SK-N-MC (cell line): ENCODE data around the gene C12orf60.

ENCODE experiments used
- DNase-seq: peaks from one replicate; pipeline ENCODE4 v3.0.0-alpha.2; 2011; ENCODE audit warnings: low read depth, low spot score
- H3K27ac ChIP-seq: fragments of 200-600 bp; sonication (generic); 2 replicates; pipeline ENCODE4 v1.5.1; 2016; ENCODE audit warnings: mixed run types
- H3K36me3 ChIP-seq: fragments of 200-600 bp; sonication (generic); 2 replicates; pipeline ENCODE4 v1.6.1; 2017; ENCODE audit warnings: antibody characterized with exemption, low read length, mixed read lengths; ENCODE audit not compliant: insufficient read depth
- H3K4me3 ChIP-seq: fragments of 200-600 bp; sonication (generic); 2 replicates; pipeline ENCODE4 v1.5.1; 2016
- H3K9ac ChIP-seq: fragments of 200-600 bp; sonication (generic); 2 replicates; pipeline ENCODE4 v1.8.0; 2017; ENCODE audit warnings: mixed run types, mixed read lengths; ENCODE audit not compliant: insufficient read length
- H3K9me3 ChIP-seq: fragments of 200-600 bp; sonication (generic); 2 replicates; pipeline ENCODE4 v1.6.1; 2017; ENCODE audit warnings: low read depth, mild to moderate bottlenecking, antibody characterized with exemption, low read length, moderate library complexity, mixed read lengths
- EZH2 ChIP-seq: fragments of 200-600 bp; sonication (generic); IDR thresholded peaks from one replicate; pipeline ENCODE4 v1.6.1; 2017; ENCODE audit warnings: antibody characterized with exemption
- FOXP2 ChIP-seq: optimal IDR thresholded peaks from 2 replicates; pipeline ENCODE3; 2011; ENCODE audit warnings: mild to moderate bottlenecking, moderate library complexity; ENCODE audit not compliant: insufficient read depth; ENCODE audit errors: extremely low read length, control extremely low read depth
- POLR2AphosphoS5 ChIP-seq: IDR thresholded peaks from 2 replicates; pipeline ENCODE4 v1.6.1; 2012; ENCODE audit warnings: mild to moderate bottlenecking, low read depth, low read length, borderline replicate concordance

C12orf60 gene

DNA sequence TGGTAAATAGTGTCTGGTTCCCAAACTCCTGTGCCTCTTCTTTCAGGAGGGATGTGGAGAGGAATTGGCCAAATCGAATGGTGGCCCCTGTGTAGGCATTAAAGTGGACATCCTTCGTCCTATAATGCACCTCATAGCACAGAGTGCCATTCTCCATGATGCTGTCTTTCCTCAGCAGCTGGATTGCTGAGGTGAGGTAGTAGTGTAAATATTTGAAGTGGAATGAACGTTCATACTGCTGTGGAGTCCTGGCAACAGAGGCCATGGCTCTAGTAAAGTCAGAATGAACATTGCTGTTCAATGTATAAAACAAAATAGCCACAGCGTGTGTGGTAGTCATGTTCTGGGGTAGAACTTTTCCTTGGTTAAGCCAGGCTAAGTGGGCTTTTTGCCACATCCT, 37.1 kb downstream of the C12orf60 start:
- Histone ChIP-seq H3K27ac (no peak overlapping the region), H3K9me3 (no peaks in the 10 kb centered on the region)

DNA sequence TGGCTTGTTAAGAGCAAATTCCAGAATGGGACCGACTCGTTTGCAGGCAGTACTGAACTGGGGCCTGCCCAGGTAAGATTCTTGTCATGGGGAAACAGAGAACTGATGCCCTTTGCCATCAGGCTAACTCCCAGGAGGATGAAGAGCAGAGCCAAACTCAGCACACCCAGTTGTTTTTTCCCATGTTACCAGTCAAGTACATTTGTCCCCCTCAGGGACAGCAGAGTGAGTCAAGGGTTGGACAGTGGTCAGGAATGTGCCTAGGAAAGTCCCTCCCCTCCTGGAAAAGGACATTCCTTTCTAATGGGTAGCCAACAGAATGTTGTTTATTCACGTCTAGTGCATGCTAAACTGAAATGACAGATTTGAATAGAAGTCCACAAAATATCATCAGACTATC, 38.3 kb downstream of the C12orf60 start:
- Histone ChIP-seq H3K9me3 (no peaks in the 10 kb centered on the region), H3K36me3 (no peaks in the 10 kb centered on the region), H3K27ac (no peak overlapping the region), H3K9ac (no peak overlapping the region), H3K4me3 (no peak overlapping the region)
- no peak for DNase-seq
- no peak for TF ChIP-seq EZH2
- no peak for TF ChIP-seq POLR2AphosphoS5
- TF ChIP-seq FOXP2 = no peak

More for the DNA sequence above, 37.1 kb downstream of the C12orf60 start:
- Histone ChIP-seq H3K4me3 (no peak overlapping the region), H3K9ac (no peak overlapping the region), H3K36me3 (no peaks in the 10 kb centered on the region)
- TF ChIP-seq FOXP2 (no peak), POLR2AphosphoS5 (no peak)
- DNase-seq = no peak

DNA sequence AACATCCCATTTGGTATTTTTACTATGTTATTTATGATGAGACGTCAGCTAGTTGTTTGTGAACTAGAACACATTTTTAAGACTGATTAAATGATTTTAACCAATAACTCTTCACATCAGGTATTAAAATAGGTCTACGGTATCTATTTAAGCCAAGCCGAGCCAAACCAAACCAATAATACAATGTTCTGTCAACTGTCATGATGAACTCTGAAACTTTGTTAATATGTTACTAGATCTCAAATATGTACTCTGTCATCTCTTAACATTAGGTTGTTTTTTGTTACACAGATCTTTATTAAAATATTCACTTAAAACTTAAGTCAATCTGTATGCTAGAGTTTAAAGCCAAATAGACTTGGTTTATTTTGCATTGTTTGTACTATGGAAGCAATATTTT, 38.8 kb downstream of the C12orf60 start:
- Histone ChIP-seq H3K27ac (no peak overlapping the region), H3K9ac (no peak overlapping the region), H3K4me3 (no peak overlapping the region), H3K36me3 (no peaks in the 10 kb centered on the region), H3K9me3 (no peaks in the 10 kb centered on the region)
- DNase-seq = no peak
- TF ChIP-seq FOXP2 (no peak), POLR2AphosphoS5 (no peak), EZH2 (no peak)

DNA sequence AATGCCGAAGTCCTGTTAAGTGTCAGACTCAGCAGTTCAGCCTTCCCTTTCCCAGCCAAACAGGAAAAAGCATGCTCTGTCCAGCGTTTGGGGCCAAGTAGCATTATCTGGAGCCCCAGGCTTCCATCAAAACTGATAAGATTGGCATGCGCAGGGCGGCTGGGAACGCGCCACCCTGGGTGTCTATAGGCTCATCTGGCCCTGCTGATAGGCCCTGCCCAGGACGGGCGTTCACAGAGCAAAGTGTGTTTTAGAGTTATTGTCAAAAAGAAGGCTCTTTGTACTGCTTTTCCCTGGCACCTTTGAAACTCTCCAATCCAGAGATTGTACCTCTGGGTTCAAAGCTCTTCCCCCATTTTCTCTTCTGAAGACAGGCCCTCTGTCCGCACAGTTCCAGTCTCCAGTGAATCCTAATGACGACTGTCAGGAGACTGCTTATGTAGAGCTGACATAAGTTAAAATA, 40.0 kb downstream of the C12orf60 start, which contains the start of gene ART4:
ART4 (minus strand) TSS at position 102 of the 463 bp plus-strand sequence. CDS start 413 bp downstream, outside the sequence.
- Histone ChIP-seq H3K9ac (no peak within 1 kb of the TSS), H3K9me3 (no peaks in the 10 kb centered on the region), H3K36me3 (no peaks in the 10 kb centered on the region), H3K4me3 (no peak within 1 kb of the TSS), H3K27ac (no peak within 1 kb of the TSS)
- no peak for DNase-seq
- no peak for TF ChIP-seq FOXP2
- no peak for TF ChIP-seq POLR2AphosphoS5
- no peak for TF ChIP-seq EZH2

DNA sequence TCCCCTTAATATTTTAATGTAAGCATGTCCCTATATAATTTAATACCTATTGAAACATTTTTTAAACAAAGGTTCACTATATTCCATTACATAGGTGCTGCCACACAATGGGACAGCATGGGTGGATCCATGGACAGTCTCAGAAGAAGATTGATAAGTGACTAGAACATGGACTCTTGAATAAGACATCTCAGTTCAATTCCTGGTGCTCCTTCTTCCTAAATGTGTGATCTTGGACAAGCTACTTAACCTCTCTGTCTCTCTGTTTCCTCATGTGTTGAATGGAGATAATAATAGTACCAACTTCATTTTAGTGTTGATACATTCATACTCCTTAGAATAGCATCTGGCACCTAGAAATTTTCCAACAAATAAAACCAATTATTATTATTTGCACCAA, 40.9 kb downstream of the C12orf60 start:
- Histone ChIP-seq H3K9ac (no peak overlapping the region), H3K27ac (no peak overlapping the region), H3K4me3 (no peak overlapping the region), H3K9me3 (no peaks in the 10 kb centered on the region), H3K36me3 (no peaks in the 10 kb centered on the region)
- no peak for DNase-seq
- TF ChIP-seq FOXP2 (no peak), POLR2AphosphoS5 (no peak), EZH2 (no peak)

DNA sequence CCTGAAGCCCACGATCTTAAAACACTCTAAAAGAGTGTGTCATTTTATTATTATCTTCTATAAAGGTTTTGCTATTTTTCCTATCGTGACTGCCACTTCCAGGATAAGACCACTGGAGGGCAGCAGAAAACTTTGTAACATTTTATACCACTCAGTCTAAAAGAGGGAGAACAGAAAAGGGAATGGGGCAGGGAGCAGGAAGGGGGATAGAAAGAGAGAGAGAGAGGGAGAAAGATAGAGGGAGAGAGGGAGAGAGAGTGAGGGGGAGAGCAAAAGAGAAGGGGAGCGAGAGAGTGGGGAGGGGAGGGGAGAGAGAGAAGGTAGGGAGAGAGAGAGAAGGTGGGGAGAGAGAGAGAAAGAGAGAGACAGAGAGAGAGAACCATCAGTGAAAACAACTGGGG, 41.9 kb downstream of the C12orf60 start:
- Histone ChIP-seq H3K4me3 (no peak overlapping the region), H3K27ac (no peak overlapping the region), H3K36me3 (no peaks in the 10 kb centered on the region), H3K9me3 (no peaks in the 10 kb centered on the region), H3K9ac (no peak overlapping the region)
- no peak for TF ChIP-seq POLR2AphosphoS5
- no peak for TF ChIP-seq EZH2
- no peak for TF ChIP-seq FOXP2
- DNase-seq = peak; percentile 24

DNA sequence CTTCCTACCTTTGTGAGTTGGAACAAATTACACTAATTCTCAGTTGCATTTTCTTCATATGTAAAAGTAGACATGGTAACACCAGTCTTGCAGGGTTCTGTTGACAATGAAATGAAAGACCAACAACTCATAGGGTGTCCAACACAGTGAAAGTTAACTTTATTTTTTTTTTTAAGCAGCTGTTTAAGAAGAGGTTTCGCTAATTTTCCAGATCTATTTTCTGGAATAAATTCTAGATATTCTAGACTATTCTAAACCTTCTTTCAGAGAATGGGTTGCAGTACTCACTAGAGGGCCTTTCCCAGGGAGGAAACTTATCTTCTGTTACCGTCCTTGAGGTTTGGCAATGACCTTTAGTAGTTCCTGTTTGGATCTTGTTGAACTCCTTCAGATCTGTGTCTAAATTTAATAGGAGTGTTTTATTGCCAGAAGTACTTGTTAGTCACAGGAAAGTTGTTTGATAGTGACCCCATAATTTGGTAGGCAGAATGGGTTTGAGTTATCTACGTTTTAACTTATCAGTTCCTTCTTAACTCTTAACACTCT, 42.6 kb downstream of the C12orf60 start:
- H3K27ac ChIP-seq = no peak overlapping the region
- no peak overlapping the region for H3K4me3 ChIP-seq
- H3K36me3 ChIP-seq = no peaks in the 10 kb centered on the region
- H3K9me3 ChIP-seq = no peaks in the 10 kb centered on the region
- no peak for TF ChIP-seq EZH2
- TF ChIP-seq POLR2AphosphoS5 = no peak
- TF ChIP-seq FOXP2 = no peak
- H3K9ac ChIP-seq = no peak overlapping the region
- DNase-seq = no peak

DNA sequence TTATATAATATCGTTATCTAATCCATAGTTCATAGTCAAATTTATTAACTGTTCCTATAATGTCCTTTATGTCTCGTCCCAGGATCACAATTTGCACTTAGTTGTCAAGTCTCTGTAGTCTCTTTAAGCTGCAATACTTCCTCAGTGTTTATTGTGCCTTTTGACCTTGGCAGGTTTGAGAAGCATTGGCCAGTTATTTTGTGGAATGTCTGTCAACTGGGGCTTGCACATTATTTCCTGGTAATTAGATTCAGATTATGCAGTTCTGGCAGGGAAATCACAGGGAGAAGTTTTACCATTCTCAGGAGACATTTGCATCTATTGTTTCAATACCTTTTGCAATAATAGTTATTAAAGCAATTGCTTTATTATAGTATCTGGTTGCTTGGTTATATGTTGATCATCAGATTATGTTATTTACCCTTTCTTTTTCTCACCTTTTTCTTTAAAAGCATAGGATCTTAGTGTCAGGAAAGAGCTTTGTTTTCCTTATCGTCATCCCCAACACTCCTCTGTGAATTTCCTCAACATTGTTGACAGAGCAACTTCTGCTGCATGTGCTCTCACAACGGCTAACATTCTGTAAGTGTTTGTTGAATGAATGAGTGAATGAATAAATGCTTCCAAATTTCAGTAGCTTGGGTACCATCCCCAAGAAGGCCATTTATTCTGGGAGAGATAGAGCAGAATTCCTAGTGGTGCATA, 43.6 kb downstream of the C12orf60 start:
- Histone ChIP-seq H3K36me3 (no peaks in the 10 kb centered on the region), H3K27ac (no peak overlapping the region), H3K4me3 (no peak overlapping the region), H3K9me3 (no peaks in the 10 kb centered on the region), H3K9ac (no peak overlapping the region)
- DNase-seq = no peak
- TF ChIP-seq POLR2AphosphoS5 = no peak
- no peak for TF ChIP-seq EZH2
- TF ChIP-seq FOXP2 = no peak

DNA sequence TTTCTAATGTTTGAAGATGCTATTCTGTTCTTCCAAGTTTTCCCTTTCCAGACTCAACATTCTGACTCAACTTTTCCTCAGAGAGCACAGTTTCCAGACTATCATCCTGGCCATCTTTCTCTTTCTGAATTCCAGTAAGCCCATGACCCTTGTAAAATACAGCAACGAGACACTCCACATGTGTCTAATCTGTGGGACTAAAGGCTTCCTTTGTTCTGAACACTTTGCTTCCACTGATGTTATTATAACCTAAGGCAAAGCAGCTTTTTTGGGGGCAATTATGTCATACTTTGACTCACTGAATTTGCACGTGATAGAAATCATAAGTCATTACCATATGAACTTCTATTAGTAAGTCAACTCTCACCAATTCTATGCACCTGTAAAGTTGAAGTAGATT, 46.2 kb downstream of the C12orf60 start:
- H3K36me3 ChIP-seq = no peaks in the 10 kb centered on the region
- TF ChIP-seq FOXP2 = no peak
- TF ChIP-seq EZH2 = no peak
- no peak for TF ChIP-seq POLR2AphosphoS5
- H3K27ac ChIP-seq = no peak overlapping the region
- no peaks in the 10 kb centered on the region for H3K9me3 ChIP-seq
- no peak for DNase-seq
- H3K4me3 ChIP-seq = no peak overlapping the region
- H3K9ac ChIP-seq = no peak overlapping the region
